Endothelial cell of umbilical vein (primary cell): ENCODE results near the gene GPD2. TPM values are rescaled to one million over a fixed set of nuclear protein-coding genes. Genes with fewer than 3 reads are reported as not detected.

Source experiments
- BruUV-seq: library from RNA; stranded (reverse); fragments of 400-500 nt; replicated peaks from 2 replicates; lab custom pipeline; 2021; lab: Mats Ljungman, UMichigan
- CTCF ChIA-PET: fragments of 300-600, 350-600 bp; sonication (Branson Sonifier 250); formaldehyde crosslinking; loops from one replicate; lab custom pipeline; 2021; ENCODE audit warnings: antibody characterized with exemption, inconsistent platforms; lab: Charles Lee
- POLR2A ChIA-PET: fragments of 300-600, 350-600 bp; sonication (Branson Sonifier 250); formaldehyde crosslinking; loops from one replicate; lab custom pipeline; 2021; ENCODE audit warnings: antibody characterized with exemption, inconsistent platforms; lab: Charles Lee
- DNase-seq: peaks from one replicate; pipeline ENCODE4 v3.0.0-alpha.2; 2011; ENCODE audit warnings: low read depth, low spot score
- FAIRE-seq: peaks from 2 replicates; lab custom pipeline; 2011; peaks lifted over from hg19 to GRCh38; lab: Jason Lieb, UNC
- H2AFZ ChIP-seq: 2 replicates; pipeline ENCODE4 v1.6.0; 2012; ENCODE audit warnings: low read depth, low read length, control low read depth, inconsistent platforms
- H3K27ac ChIP-seq: 2 replicates; pipeline ENCODE4 v1.5.1; 2011; ENCODE audit warnings: low read depth, mild to moderate bottlenecking, control low read depth, low read length, moderate library complexity; ENCODE audit not compliant: insufficient read depth
- H3K27me3 ChIP-seq, 2 experiments: 2 replicates each; pipeline versions ENCODE4 v1.6.0 to v1.6.1; 2011; ENCODE audit warnings: low read length in 2 of 2, mixed read lengths in 1 of 2; ENCODE audit not compliant: control insufficient read depth in 2 of 2, insufficient read depth in 2 of 2
- H3K36me3 ChIP-seq, 2 experiments: 2 replicates in 1 of 2; 3 replicates in 1 of 2; pipeline ENCODE4 v1.5.1; 2011; ENCODE audit warnings: low read length in 2 of 2, mild to moderate bottlenecking in 1 of 2, moderate library complexity in 1 of 2; ENCODE audit not compliant: control insufficient read depth in 2 of 2, insufficient read depth in 2 of 2; ENCODE audit errors: extremely low read depth in 1 of 2
- H3K4me1 ChIP-seq: 3 replicates; pipeline ENCODE4 v1.5.1; 2011; ENCODE audit warnings: mild to moderate bottlenecking, low read length; ENCODE audit not compliant: control insufficient read depth, insufficient read depth; ENCODE audit errors: extremely low read depth
- H3K4me2 ChIP-seq: 2 replicates; pipeline ENCODE4 v1.6.1; 2011; ENCODE audit warnings: low read length, control low read depth, mixed read lengths; ENCODE audit not compliant: insufficient read depth
- H3K4me3 ChIP-seq, 3 experiments: fragments of 200-600 bp in 1 of 3; sonication (generic), shearing (Covaris generic) in 1 of 3; replicated peaks in 1 of 3; 2 replicates each; pipeline ENCODE4 v1.5.1; 2011 to 2016; ENCODE audit warnings: control low read depth in 3 of 3, low read length in 3 of 3, mild to moderate bottlenecking in 2 of 3, inconsistent platforms in 1 of 3, low read depth in 1 of 3, moderate library complexity in 1 of 3; ENCODE audit not compliant: insufficient read depth in 1 of 3
- H3K79me2 ChIP-seq: 2 replicates; pipeline ENCODE4 v1.6.0; 2012; ENCODE audit warnings: low read length, inconsistent platforms; ENCODE audit not compliant: control insufficient read depth, insufficient read depth
- H3K9ac ChIP-seq: replicated peaks from 2 replicates; pipeline ENCODE3; 2011; ENCODE audit warnings: low read length, control low read depth; ENCODE audit not compliant: insufficient read depth; ENCODE audit errors: extremely low read depth
- H3K9me1 ChIP-seq: replicated peaks from 3 replicates; pipeline ENCODE4 v1.6.0; 2011; ENCODE audit warnings: mild to moderate bottlenecking, low read length; ENCODE audit not compliant: control insufficient read depth, insufficient read depth; ENCODE audit errors: extremely low read depth
- H3K9me3 ChIP-seq: replicated peaks from 2 replicates; pipeline ENCODE4 v1.5.1; 2012; ENCODE audit warnings: low read length, inconsistent platforms; ENCODE audit not compliant: control insufficient read depth, insufficient read depth
- H4K20me1 ChIP-seq: replicated peaks from 2 replicates; pipeline ENCODE3; 2011; ENCODE audit warnings: mild to moderate bottlenecking, low read length; ENCODE audit not compliant: control insufficient read depth, insufficient read depth; ENCODE audit errors: extremely low read depth
- EZH2 ChIP-seq: IDR thresholded peaks from 2 replicates; pipeline ENCODE4 v1.6.1; 2012; ENCODE audit warnings: borderline replicate concordance, low read depth, mild to moderate bottlenecking, moderate library complexity, low read length, inconsistent platforms; ENCODE audit not compliant: severe bottlenecking
- FOS ChIP-seq: IDR thresholded peaks from 2 replicates; pipeline ENCODE4 v1.6.1; 2011; ENCODE audit warnings: mild to moderate bottlenecking, low read length, moderate library complexity, borderline replicate concordance; ENCODE audit not compliant: insufficient read depth
- GATA2 ChIP-seq: IDR thresholded peaks from 2 replicates; pipeline ENCODE4 v1.7.0; 2011; ENCODE audit warnings: low read depth, mild to moderate bottlenecking, moderate library complexity, mixed read lengths, low read length; ENCODE audit not compliant: insufficient read length, insufficient read depth
- JUN ChIP-seq: IDR thresholded peaks from 2 replicates; pipeline ENCODE4 v1.6.1; 2011; ENCODE audit warnings: borderline replicate concordance, low read depth; ENCODE audit not compliant: insufficient read length, insufficient read depth
- MYC ChIP-seq: IDR thresholded peaks from one replicate; pipeline ENCODE4 v1.6.1; 2011; ENCODE audit warnings: mild to moderate bottlenecking, low read depth, low read length
- POLR2A ChIP-seq: IDR thresholded peaks from 2 replicates; pipeline ENCODE4 v1.6.1; 2012; ENCODE audit warnings: low read depth, mild to moderate bottlenecking, control low read depth, low read length
- POLR2AphosphoS5 ChIP-seq: IDR thresholded peaks from 2 replicates; pipeline ENCODE4 v1.6.1; 2012; ENCODE audit warnings: low read depth, mild to moderate bottlenecking, control low read depth, low read length, moderate library complexity; ENCODE audit not compliant: insufficient read depth
- dilution Hi-C: fragments of 300-500 bp; cut with MboI; formaldehyde crosslinking; loops from one replicate; pipeline ENCODE4 v1.15.0; 2019; ENCODE audit warnings: low sequenced_read_pairs; ENCODE audit not compliant: extremely low pct_ligation_motif_present
- intact Hi-C: fragments of 100-400 bp; cut with micrococcal nuclease; formaldehyde crosslinking; loops from one replicate; pipeline ENCODE4 v1.10.0; 2022
- polyA plus RNA-seq, 4 experiments: library from polyadenylated mRNA; depleted of rRNA in 3 of 4; stranded (reverse) in 3 of 4; unstranded in 1 of 4; fragments of >200 nt; gene quantifications; 2 replicates each; pipeline versions ENCODE4 v1.2.1 to v1.2.3, GENCODE V29; 2011 to 2012; ENCODE audit warnings: missing spikeins in 1 of 4
- total RNA-seq: library from RNA; stranded (reverse); gene quantifications from 2 replicates; pipeline ENCODE4 v1.2.3, GENCODE V29; 2021
- TF ChIP-seq, protein P1 (sequence below), 2 donors: IDR thresholded peaks; 1 replicate in 1 of 2; 2 replicates in 1 of 2; pipeline ENCODE4 v1.5.1; 2011; ENCODE audit warnings: low read length in 2 of 2, mild to moderate bottlenecking in 2 of 2, moderate library complexity in 2 of 2, control low read depth in 1 of 2, inconsistent platforms in 1 of 2, low read depth in 1 of 2; ENCODE audit not compliant: insufficient read depth in 1 of 2; ENCODE audit errors: extremely low read depth in 1 of 2
- TF ChIP-seq, protein P2 (sequence below): IDR thresholded peaks from 2 replicates; pipeline ENCODE4 v1.6.1; 2011; ENCODE audit not compliant: insufficient read depth, insufficient read length

Gene GPD2
- total and polyA plus RNA-seq, 2 donors (not counting 3 experiments of a cell fraction or from before 2014, with no cell fraction given) = 6.6 to 37.0 TPM

DNA sequence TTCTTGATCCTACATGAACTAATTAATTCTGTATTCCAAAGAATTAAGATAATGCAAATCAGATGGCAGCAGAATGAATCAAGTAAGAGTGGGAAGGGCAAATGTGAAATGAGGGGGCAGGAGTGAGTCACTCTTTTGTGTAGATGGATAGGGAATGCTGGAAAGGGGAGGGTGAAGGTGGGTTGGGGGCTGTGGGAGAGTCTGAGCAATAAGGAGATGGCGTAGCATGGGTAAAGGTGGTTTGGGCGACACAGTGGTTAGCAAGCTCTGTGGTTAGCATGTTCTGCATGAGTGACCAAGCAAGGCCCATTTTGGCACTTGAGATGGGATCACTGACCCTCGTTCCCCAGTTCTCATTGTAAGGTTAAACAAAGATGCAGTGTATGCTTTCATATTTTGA lies 20.4 kb downstream of the GPD2 start:
- Histone ChIP-seq H3K4me2 (no peak overlapping the region), H3K27me3 (no peaks in the 10 kb centered on the region), H3K36me3 (no peaks in the 10 kb centered on the region), H3K9ac (no peak overlapping the region), H3K9me1 (no peaks in the 10 kb centered on the region), H3K27ac (no peak overlapping the region), H4K20me1 (no peaks in the 10 kb centered on the region), H3K4me3 (no peak overlapping the region), H2AFZ (no peak overlapping the region), H3K9me3 (no peaks in the 10 kb centered on the region), H3K4me1 (no peaks in the 10 kb centered on the region), H3K79me2 (peaks cover 3% of the 10 kb centered on the region)
- no peak for FAIRE-seq
- intact Hi-C loops (no loop called here), dilution Hi-C loops (no loop called here)
- ChIA-PET CTCF (no interaction called here), POLR2A (no interaction called here)
- no peak for TF ChIP-seq JUN
- no peak for TF ChIP-seq POLR2AphosphoS5
- TF ChIP-seq EZH2 = no peak
- no peak for TF ChIP-seq MYC
- TF ChIP-seq FOS = no peak
- no peak for TF ChIP-seq GATA2
- TF ChIP-seq POLR2A = no peak
- TF ChIP-seq, protein P1, sequence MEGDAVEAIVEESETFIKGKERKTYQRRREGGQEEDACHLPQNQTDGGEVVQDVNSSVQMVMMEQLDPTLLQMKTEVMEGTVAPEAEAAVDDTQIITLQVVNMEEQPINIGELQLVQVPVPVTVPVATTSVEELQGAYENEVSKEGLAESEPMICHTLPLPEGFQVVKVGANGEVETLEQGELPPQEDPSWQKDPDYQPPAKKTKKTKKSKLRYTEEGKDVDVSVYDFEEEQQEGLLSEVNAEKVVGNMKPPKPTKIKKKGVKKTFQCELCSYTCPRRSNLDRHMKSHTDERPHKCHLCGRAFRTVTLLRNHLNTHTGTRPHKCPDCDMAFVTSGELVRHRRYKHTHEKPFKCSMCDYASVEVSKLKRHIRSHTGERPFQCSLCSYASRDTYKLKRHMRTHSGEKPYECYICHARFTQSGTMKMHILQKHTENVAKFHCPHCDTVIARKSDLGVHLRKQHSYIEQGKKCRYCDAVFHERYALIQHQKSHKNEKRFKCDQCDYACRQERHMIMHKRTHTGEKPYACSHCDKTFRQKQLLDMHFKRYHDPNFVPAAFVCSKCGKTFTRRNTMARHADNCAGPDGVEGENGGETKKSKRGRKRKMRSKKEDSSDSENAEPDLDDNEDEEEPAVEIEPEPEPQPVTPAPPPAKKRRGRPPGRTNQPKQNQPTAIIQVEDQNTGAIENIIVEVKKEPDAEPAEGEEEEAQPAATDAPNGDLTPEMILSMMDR (IDR thresholded peaks at IDR 0.05; ENCODE audit: extremely low read depth in 1 of 2, insufficient read depth in 1 of 2, low read depth in 1 of 2, low read length in 2 of 2) = no peak
- TF ChIP-seq, protein P2, sequence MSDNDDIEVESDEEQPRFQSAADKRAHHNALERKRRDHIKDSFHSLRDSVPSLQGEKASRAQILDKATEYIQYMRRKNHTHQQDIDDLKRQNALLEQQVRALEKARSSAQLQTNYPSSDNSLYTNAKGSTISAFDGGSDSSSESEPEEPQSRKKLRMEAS = no peak
- no peak for DNase-seq
- no TSS peak for BruUV-seq
